Stimulated activated naive B cell treated with anti-CD40 and anti-IgM and Interleukin-4, amounts not matched to agents 10 μg/mL and 1 μg/mL and 100 μg/mL, for 72 hours (primary cell): ENCODE measurements around the gene ASPHD2.

Source experiments
- ATAC-seq, 2 donors: fragments of 150-1000 bp; cut with Tn5 transposase; replicated peaks; 2 replicates each; pipeline ENCODE4 v1.10.0; 2021; ENCODE audit warnings: moderate library complexity in 1 of 2
- DNase-seq: peaks from one replicate; pipeline ENCODE4 v3.0.0; 2021
- H3K27ac Mint-ChIP-seq: one replicate; pipeline ENCODE4 v1.8.0; 2022; ENCODE audit warnings: mild to moderate bottlenecking, mixed read lengths
- H3K27me3 Mint-ChIP-seq, 2 donors: one replicate each; pipeline ENCODE4 v1.8.0; 2022; ENCODE audit warnings: mixed read lengths in 2 of 2
- H3K36me3 Mint-ChIP-seq, 2 donors: one replicate each; pipeline ENCODE4 v1.8.0; 2022; ENCODE audit warnings: mixed read lengths in 2 of 2, mild to moderate bottlenecking in 1 of 2
- H3K4me1 Mint-ChIP-seq, 2 donors: one replicate each; pipeline ENCODE4 v1.8.0; 2022; ENCODE audit warnings: mixed read lengths in 2 of 2, mild to moderate bottlenecking in 1 of 2
- H3K4me3 Mint-ChIP-seq, 2 donors: one replicate each; pipeline ENCODE4 v1.8.0; 2022; ENCODE audit warnings: mild to moderate bottlenecking in 2 of 2, mixed read lengths in 2 of 2, moderate library complexity in 1 of 2
- H3K9me3 Mint-ChIP-seq, 2 donors: one replicate each; pipeline ENCODE4 v1.8.0; 2022; ENCODE audit warnings: mixed read lengths in 2 of 2, mild to moderate bottlenecking in 1 of 2

Gene ASPHD2

GRCh38 chr22:26428515-26429457, at the start of gene ASPHD2:
ASPHD2 (plus strand) TSS chr22:26429260; CDS start chr22:26433616, 4,356 bp downstream.
- peak within 1 kb of the TSS; percentile 87 to 91 for H3K4me3 Mint-ChIP-seq
- peaks cover 45 to 62% of the 10 kb centered on the region in 2 donors for H3K4me1 Mint-ChIP-seq
- peaks cover 3 to 5% of the 10 kb centered on the region in 2 donors for H3K9me3 Mint-ChIP-seq
- DNase-seq (peak; percentile 82), ATAC-seq (peak; percentile 87 to 88)
- H3K27me3 Mint-ChIP-seq = no peaks in the 10 kb centered on the region
- peak within 1 kb of the TSS; percentile 96 for H3K27ac Mint-ChIP-seq
- peaks cover 9 to 11% of the 10 kb centered on the region in 2 donors for H3K36me3 Mint-ChIP-seq

- H3K36me3 Mint-ChIP-seq = no peaks in the 10 kb centered on the region
- H3K4me3 Mint-ChIP-seq = no peak overlapping the region
- H3K27me3 Mint-ChIP-seq = peaks cover 42 to 76% of the 10 kb centered on the region in 2 donors
- H3K27ac Mint-ChIP-seq = no peak overlapping the region
- no peak for DNase-seq
- H3K4me1 Mint-ChIP-seq = peaks cover 4 to 7% of the 10 kb centered on the region in 2 donors
- H3K9me3 Mint-ChIP-seq = peaks cover 4 to 12% of the 10 kb centered on the region in 2 donors
- no peak for ATAC-seq
These were observed 48.8 kb upstream of the ASPHD2 start for GRCh38 chr22:26380072-26380830.

GRCh38 chr22:26382782-26383181, 46.3 kb upstream of the ASPHD2 start:
- Mint-ChIP-seq H3K4me3 (no peak overlapping the region), H3K4me1 (peaks cover under 1% of the 10 kb centered on the region in 2 donors), H3K9me3 (peaks cover 4 to 12% of the 10 kb centered on the region in 2 donors), H3K27me3 (peaks cover 39 to 72% of the 10 kb centered on the region in 2 donors), H3K27ac (no peak overlapping the region), H3K36me3 (no peaks in the 10 kb centered on the region)
- no peak for DNase-seq
- no peak for ATAC-seq

- H3K27ac Mint-ChIP-seq = no peak overlapping the region
- ATAC-seq (no peak), DNase-seq (no peak)
- H3K4me1 Mint-ChIP-seq = no peaks in the 10 kb centered on the region
- H3K36me3 Mint-ChIP-seq = no peaks in the 10 kb centered on the region
- no peak overlapping the region for H3K4me3 Mint-ChIP-seq
- peaks cover 0 to 5% of the 10 kb centered on the region in 2 donors for H3K9me3 Mint-ChIP-seq
- peaks cover 31 to 69% of the 10 kb centered on the region in 2 donors for H3K27me3 Mint-ChIP-seq
These were observed 45.0 kb upstream of the ASPHD2 start for GRCh38 chr22:26383968-26384556.

GRCh38 chr22:26385164-26385563, 43.9 kb upstream of the ASPHD2 start:
- peaks cover 31 to 67% of the 10 kb centered on the region in 2 donors for H3K27me3 Mint-ChIP-seq
- H3K4me1 Mint-ChIP-seq = no peaks in the 10 kb centered on the region
- no peaks in the 10 kb centered on the region for H3K36me3 Mint-ChIP-seq
- no peak for DNase-seq
- H3K27ac Mint-ChIP-seq = no peak overlapping the region
- no peak overlapping the region for H3K4me3 Mint-ChIP-seq
- ATAC-seq = no peak
- no peaks in the 10 kb centered on the region for H3K9me3 Mint-ChIP-seq

GRCh38 chr22:26389125-26389524, 39.9 kb upstream of the ASPHD2 start:
- no peak for DNase-seq
- no peaks in the 10 kb centered on the region for H3K4me1 Mint-ChIP-seq
- ATAC-seq = no peak
- H3K4me3 Mint-ChIP-seq = no peak overlapping the region
- no peaks in the 10 kb centered on the region for H3K36me3 Mint-ChIP-seq
- H3K27ac Mint-ChIP-seq = no peak overlapping the region
- H3K27me3 Mint-ChIP-seq = peaks cover 29 to 44% of the 10 kb centered on the region in 2 donors
- H3K9me3 Mint-ChIP-seq = no peaks in the 10 kb centered on the region

- no peak for ATAC-seq
- Mint-ChIP-seq H3K27ac (no peak overlapping the region), H3K36me3 (no peaks in the 10 kb centered on the region), H3K4me3 (no peak overlapping the region), H3K27me3 (peaks cover 26 to 33% of the 10 kb centered on the region in 2 donors), H3K4me1 (no peaks in the 10 kb centered on the region), H3K9me3 (no peaks in the 10 kb centered on the region)
- no peak for DNase-seq
These were observed 38.0 kb upstream of the ASPHD2 start for GRCh38 chr22:26391091-26391490.

- Mint-ChIP-seq H3K27ac (no peak overlapping the region), H3K27me3 (peaks cover 26 to 32% of the 10 kb centered on the region in 2 donors), H3K4me1 (no peaks in the 10 kb centered on the region), H3K4me3 (no peak overlapping the region), H3K9me3 (no peaks in the 10 kb centered on the region), H3K36me3 (no peaks in the 10 kb centered on the region)
- ATAC-seq (no peak), DNase-seq (no peak)
These were observed 37.4 kb upstream of the ASPHD2 start for GRCh38 chr22:26391623-26392022.

GRCh38 chr22:26393929-26394328, 35.1 kb upstream of the ASPHD2 start:
- Mint-ChIP-seq H3K27ac (no peak overlapping the region), H3K27me3 (peaks cover 14 to 15% of the 10 kb centered on the region in 2 donors), H3K4me3 (no peak overlapping the region), H3K36me3 (no peaks in the 10 kb centered on the region), H3K4me1 (peaks cover 2 to 4% of the 10 kb centered on the region in 2 donors), H3K9me3 (no peaks in the 10 kb centered on the region)
- no peak for ATAC-seq
- DNase-seq = no peak

- DNase-seq (no peak), ATAC-seq (no peak)
- no peaks in the 10 kb centered on the region for H3K9me3 Mint-ChIP-seq
- peaks cover 8 to 15% of the 10 kb centered on the region in 2 donors for H3K27me3 Mint-ChIP-seq
- H3K36me3 Mint-ChIP-seq = no peaks in the 10 kb centered on the region
- no peak overlapping the region for H3K4me3 Mint-ChIP-seq
- H3K4me1 Mint-ChIP-seq = peaks cover 2 to 5% of the 10 kb centered on the region in 2 donors
- no peak overlapping the region for H3K27ac Mint-ChIP-seq
These were observed 34.3 kb upstream of the ASPHD2 start for GRCh38 chr22:26394777-26395176.

- peaks cover 2 to 5% of the 10 kb centered on the region in 2 donors for H3K4me1 Mint-ChIP-seq
- H3K9me3 Mint-ChIP-seq = no peaks in the 10 kb centered on the region
- H3K4me3 Mint-ChIP-seq = no peak overlapping the region
- peaks cover 8 to 15% of the 10 kb centered on the region in 2 donors for H3K27me3 Mint-ChIP-seq
- ATAC-seq = no peak
- no peak for DNase-seq
- H3K36me3 Mint-ChIP-seq = no peaks in the 10 kb centered on the region
- peak overlapping the region; percentile 17 for H3K27ac Mint-ChIP-seq
These were observed 33.1 kb upstream of the ASPHD2 start for GRCh38 chr22:26395926-26396325.

GRCh38 chr22:26398741-26399153, 30.3 kb upstream of the ASPHD2 start:
- DNase-seq (peak; percentile 51), ATAC-seq (peak; percentile 94 to 97)
- H3K9me3 Mint-ChIP-seq = no peaks in the 10 kb centered on the region
- H3K36me3 Mint-ChIP-seq = no peaks in the 10 kb centered on the region
- H3K4me1 Mint-ChIP-seq = peaks cover 7 to 12% of the 10 kb centered on the region in 2 donors
- H3K4me3 Mint-ChIP-seq = no peak overlapping the region
- H3K27me3 Mint-ChIP-seq = peaks cover 8 to 16% of the 10 kb centered on the region in 2 donors
- no peak overlapping the region for H3K27ac Mint-ChIP-seq

- ATAC-seq = no peak
- H3K27ac Mint-ChIP-seq = no peak overlapping the region
- H3K36me3 Mint-ChIP-seq = no peaks in the 10 kb centered on the region
- H3K4me3 Mint-ChIP-seq = no peak overlapping the region
- no peak for DNase-seq
- H3K4me1 Mint-ChIP-seq = peaks cover 9 to 16% of the 10 kb centered on the region in 2 donors
- H3K27me3 Mint-ChIP-seq = peaks cover 5 to 12% of the 10 kb centered on the region in 2 donors
- no peaks in the 10 kb centered on the region for H3K9me3 Mint-ChIP-seq
These were observed 29.8 kb upstream of the ASPHD2 start for GRCh38 chr22:26399289-26399688.

- Mint-ChIP-seq H3K9me3 (no peaks in the 10 kb centered on the region), H3K4me1 (peaks cover 15 to 25% of the 10 kb centered on the region in 2 donors), H3K36me3 (no peaks in the 10 kb centered on the region), H3K27ac (no peak overlapping the region), H3K4me3 (no peak overlapping the region), H3K27me3 (peaks cover 0 to 12% of the 10 kb centered on the region in 2 donors)
- no peak for ATAC-seq
- DNase-seq = no peak
These were observed 27.3 kb upstream of the ASPHD2 start for GRCh38 chr22:26401726-26402125.
